NCI-H1694 (cell line): Measurements from ENCODE around the gene MARCHF6.
"Not testable (repeated sequence)": the region's sequence is repeated elsewhere in the genome, so short reads cannot be mapped to it uniquely, and the experiment has no call there.

Source experiments
- DNase-seq: peaks from one replicate; lab custom pipeline; 2025; lab: John Stamatoyannopoulos, UW

MARCHF6 gene

GRCh38 chr5:10381803-10382202 lies 28.3 kb downstream of the MARCHF6 start:
- DNase-seq = no peak

GRCh38 chr5:10384483-10384882 lies 31.0 kb downstream of the MARCHF6 start:
- DNase-seq = no peak

- DNase-seq = no peak
These were observed 34.2 kb downstream of the MARCHF6 start for GRCh38 chr5:10387690-10388089.

- DNase-seq = no peak
These were observed 37.6 kb downstream of the MARCHF6 start for GRCh38 chr5:10391130-10391529.

GRCh38 chr5:10392567-10393328 lies 39.3 kb downstream of the MARCHF6 start:
- not testable (repeated sequence) for DNase-seq

- no peak for DNase-seq
These were observed 40.0 kb downstream of the MARCHF6 start for GRCh38 chr5:10393491-10393890.

GRCh38 chr5:10396552-10396951 lies 43.1 kb downstream of the MARCHF6 start:
- no peak for DNase-seq

GRCh38 chr5:10399839-10400238 lies 46.3 kb downstream of the MARCHF6 start:
- no peak for DNase-seq

GRCh38 chr5:10400411-10400810 lies 46.9 kb downstream of the MARCHF6 start:
- DNase-seq = no peak

GRCh38 chr5:10400831-10401230 lies 47.3 kb downstream of the MARCHF6 start:
- no peak for DNase-seq

GRCh38 chr5:10401498-10401897 lies 48.0 kb downstream of the MARCHF6 start:
- no peak for DNase-seq
